Gastrocnemius medialis (tissue), 4 donors: ENCODE measurements around the gene GSTCD.

ENCODE experiments used
- CTCF ChIP-seq, 5 experiments: fragments of 450-650 bp in 3 of 5; fragments of 200-600 bp in 2 of 5; sonication (generic) in 2 of 5; IDR thresholded peaks in 4 of 5; conservative IDR thresholded peaks in 1 of 5; 1 replicate in 4 of 5; 2 replicates in 1 of 5; pipeline ENCODE4 v1.5.1; 2016 to 2019; ENCODE audit warnings: antibody characterized with exemption in 5 of 5, mild to moderate bottlenecking in 3 of 5, moderate library complexity in 3 of 5
- POLR2A ChIP-seq, 2 donors: fragments of 450-650 bp; IDR thresholded peaks; one replicate each; pipeline ENCODE4 v1.6.1; 2017; ENCODE audit warnings: antibody characterized with exemption in 2 of 2, mild to moderate bottlenecking in 2 of 2, moderate library complexity in 2 of 2

DNA sequence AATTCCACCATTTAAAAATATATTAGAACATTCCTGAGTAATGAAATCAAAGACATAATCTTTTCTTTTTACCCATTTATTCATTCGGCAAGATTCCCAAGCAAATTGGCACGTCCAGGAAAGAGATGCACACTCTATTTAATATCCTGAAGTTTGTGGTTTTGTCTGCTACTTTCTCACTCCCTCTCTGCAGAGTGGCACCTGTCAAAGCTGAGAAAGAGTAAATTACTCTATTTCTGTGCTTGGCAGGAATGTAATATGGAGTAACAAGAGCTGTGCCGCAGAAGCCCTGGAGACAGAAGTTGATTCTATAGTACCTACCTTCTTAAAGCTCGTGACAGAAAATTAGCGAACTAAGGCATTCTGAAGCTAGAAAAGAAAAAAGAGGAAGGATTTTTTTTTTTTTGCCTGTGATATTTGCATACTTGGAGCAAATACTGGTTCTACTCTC is 5.5 kb downstream of the GSTCD start:
- TF ChIP-seq CTCF (IDR thresholded peaks at IDR 0.05 in 4 of 5, conservative IDR thresholded peaks at IDR 0.05 in 1 of 5) (no peak), POLR2A (IDR thresholded peaks at IDR 0.05) (no peak)
